Heart left ventricle (tissue), 13 donors: ENCODE data around the gene TMEM179.
"Not testable (repeated sequence)": the region's sequence is repeated elsewhere in the genome, so short reads cannot be mapped to it uniquely, and the experiment has no call there.

Experiments
- CTCF ChIP-seq, 12 donors: fragments of 200-600 bp; sonication (generic) in 4 of 12; IDR thresholded peaks; one replicate each; pipeline versions ENCODE4 v1.5.0 to v1.8.0; 2018 to 2022; ENCODE audit warnings: antibody characterized with exemption in 12 of 12, mild to moderate bottlenecking in 5 of 12
- POLR2A ChIP-seq, 2 donors: fragments of 450-650 bp; IDR thresholded peaks; one replicate each; pipeline ENCODE4 v1.6.1; 2017; ENCODE audit warnings: antibody characterized with exemption in 2 of 2, mild to moderate bottlenecking in 2 of 2, moderate library complexity in 2 of 2
- donor health status: ischemic (EF 13 %, LVEDD 7.1; RV severe dilation, severe dysfunction).
- donor health status: DM: no; HTN: yes; CAD: no.
- donor health status: DM: no; HTN: no; CAD: no.
- donor health status: ischemic (EF 25% LVEDD 6.9; RV normal size, moderate dysfunction).
- donor health status: ischemic (EF 25% LVEDD 5.7; RV mildly dilated, moderate dysfunction).
- donor health status: ischemic (EF 35%, LVEDD 5.7; RV mildly dilated, moderate dysfunction).
- donor health status: nonischemic (EF 11% LVEDD 7.7; RV severe dilation, severe dysfunction).
- donor health status: DM: yes; HTN: yes; CAD: no.
- donor health status: PGD.
- donor health status: ischemic (EF 29% LVEDD 5.4; RV normal size, mild dysfunction).
- donor health status: nonischemic (EF 23%, LVEDD 6.1; RV moderate dilation, normal function).

GRCh38 chr14:104653130-104653920 is 48.8 kb upstream of the TMEM179 start:
- not testable (repeated sequence) for TF ChIP-seq CTCF, POLR2A (IDR thresholded peaks at IDR 0.05)
